ENCODE results near the gene GRB10. TPM values are rescaled to one million over a fixed set of nuclear protein-coding genes. Genes with fewer than 3 reads are reported as not detected.

GRB10 gene
- under 1 TPM; 0.20 TPM for total RNA-seq
- polyA plus RNA-seq = 0.49 TPM

DNA sequence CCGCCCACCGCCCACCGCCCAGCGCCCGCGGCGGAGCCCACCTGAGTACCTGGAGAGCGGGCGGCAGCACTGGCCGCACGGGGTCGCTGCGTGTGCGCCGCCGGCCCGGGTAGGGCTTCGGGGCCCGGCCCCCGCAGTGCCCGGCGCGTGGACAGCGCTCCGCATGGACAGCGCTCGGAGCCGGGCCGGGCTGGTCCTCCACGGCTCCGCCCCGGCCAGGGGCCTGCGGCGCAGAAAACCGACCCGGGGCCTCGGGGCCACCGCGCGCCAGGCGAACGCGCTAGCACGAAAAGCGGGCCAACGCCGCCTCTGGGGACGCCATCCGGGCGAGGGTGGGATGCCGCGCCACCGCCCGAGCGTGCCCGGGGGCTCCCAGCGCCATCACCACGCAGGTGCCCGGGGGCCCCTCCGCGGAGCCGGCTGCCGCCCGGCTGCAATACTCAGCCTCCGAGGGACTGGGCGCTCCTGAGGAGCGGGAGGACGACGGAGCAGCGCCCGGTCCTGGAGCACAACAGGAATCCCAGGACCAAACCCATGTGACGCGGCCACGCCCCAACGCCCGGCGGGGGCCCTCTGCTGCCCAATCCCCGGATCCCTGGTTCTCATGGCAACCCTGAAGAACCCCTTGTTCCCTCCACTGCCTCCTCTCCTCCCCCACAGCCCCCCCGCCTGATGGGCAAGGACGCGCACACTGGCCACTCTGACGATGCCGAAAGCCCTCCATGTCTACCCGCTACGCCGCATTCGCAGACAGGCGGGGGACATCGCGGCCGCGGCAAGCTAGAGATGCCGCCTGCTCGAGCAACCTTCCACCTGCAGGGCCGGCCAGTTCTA lies at the start of gene GRB10:
GRB10 (minus strand) TSS at position 522 of the 834 bp plus-strand sequence. CDS start 50,574 bp downstream, outside the sequence.
- H3K9me3 ChIP-seq (ENCODE audit: low read length) = no peaks in the 10 kb centered on the region
- no peak within 1 kb of the TSS for H3K4me3 ChIP-seq (ENCODE audit: low read length)
- CTCF ChIA-PET = no interaction called here
- POLR2A ChIA-PET = no interaction called here
- H3K36me3 ChIP-seq (ENCODE audit: insufficient read depth, low read length) = no peaks in the 10 kb centered on the region
- H3K27ac ChIP-seq (ENCODE audit: low read depth, low read length) = no peak within 1 kb of the TSS
- H3K27me3 ChIP-seq (ENCODE audit: insufficient read depth, low read length, poor library complexity, severe bottlenecking) = no peaks in the 10 kb centered on the region
- peaks cover 5 to 17% (median 8%) of the 10 kb centered on the region in 3 donors for H3K4me1 Mint-ChIP-seq
- H3K4me3 Mint-ChIP-seq = peak within 1 kb of the TSS in 5 of 7 donors; percentile 66 to 80 (median 74)
- H3K36me3 Mint-ChIP-seq = peaks cover 0 to 9% (median 1%) of the 10 kb centered on the region in 3 donors
- peak in 1 of 5 donors; percentile 26 for DNase-seq
- H3K4me1 ChIP-seq (ENCODE audit: insufficient read depth, low read length) = no peaks in the 10 kb centered on the region
- peaks cover 32 to 72% of the 10 kb centered on the region in 2 donors for H3K27me3 Mint-ChIP-seq
- H3K27ac Mint-ChIP-seq = peak within 1 kb of the TSS in 1 of 8 donors; percentile 34
- peaks cover 0 to 8% (median 4%) of the 10 kb centered on the region in 5 donors for H3K9me3 Mint-ChIP-seq

DNA sequence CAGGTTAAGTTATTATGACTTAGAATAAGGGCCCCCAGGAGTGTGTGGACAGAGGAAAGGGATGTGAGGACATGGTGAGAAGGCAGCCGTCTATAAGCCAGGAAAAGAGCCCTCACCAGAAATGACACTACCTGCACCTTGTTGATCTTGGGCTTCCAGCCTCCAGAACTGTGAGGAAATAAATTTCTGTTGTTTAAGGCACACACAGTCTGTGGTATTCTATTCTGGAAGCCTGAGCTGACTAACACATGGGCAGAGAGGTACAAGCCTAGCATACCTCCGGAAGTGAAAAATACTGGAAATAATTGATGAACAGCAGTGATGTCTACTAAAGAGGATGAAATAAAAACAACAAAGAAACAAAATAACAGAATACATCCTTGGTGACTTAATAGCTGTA lies 46.1 kb upstream of the GRB10 start:
- Mint-ChIP-seq H3K27ac (peak overlapping the region in 1 of 8 donors; percentile 5), H3K27me3 (peaks cover 5 to 27% of the 10 kb centered on the region in 2 donors), H3K4me1 (peaks cover 0 to 7% (median 0%) of the 10 kb centered on the region in 3 donors), H3K9me3 (peaks cover 0 to 2% (median 0%) of the 10 kb centered on the region in 5 donors), H3K36me3 (no peaks in the 10 kb centered on the region), H3K4me3 (no peak overlapping the region)
- no peaks in the 10 kb centered on the region for H3K4me1 ChIP-seq (ENCODE audit: insufficient read depth, low read length)
- H3K27me3 ChIP-seq (ENCODE audit: insufficient read depth, low read length, poor library complexity, severe bottlenecking) = no peaks in the 10 kb centered on the region
- no peaks in the 10 kb centered on the region for H3K36me3 ChIP-seq (ENCODE audit: insufficient read depth, low read length)
- H3K27ac ChIP-seq (ENCODE audit: low read depth, low read length) = no peak overlapping the region
- POLR2A ChIA-PET = no interaction called here
- no peak for DNase-seq
- no peak overlapping the region for H3K4me3 ChIP-seq (ENCODE audit: low read length)
- CTCF ChIA-PET = no interaction called here
- H3K9me3 ChIP-seq (ENCODE audit: low read length) = no peaks in the 10 kb centered on the region

DNA sequence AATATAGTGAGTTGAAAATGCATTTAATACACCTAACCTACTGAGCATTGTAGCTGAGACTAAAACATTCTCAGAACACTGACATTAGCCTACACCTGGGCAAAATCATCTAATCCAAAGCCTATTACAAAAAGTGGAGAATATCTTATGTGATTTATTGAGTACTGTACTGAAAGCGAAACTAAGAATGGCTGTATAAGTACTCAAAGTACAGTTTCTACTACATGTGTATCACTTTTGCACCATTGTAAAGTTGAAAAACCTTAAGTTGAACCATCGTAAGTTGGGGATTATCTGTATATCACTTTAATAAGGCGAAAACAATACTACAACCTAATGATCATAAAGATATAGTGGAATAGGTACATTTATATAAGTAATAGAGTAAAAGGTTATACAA lies 45.4 kb upstream of the GRB10 start:
- H3K9me3 ChIP-seq (ENCODE audit: low read length) = no peaks in the 10 kb centered on the region
- no peak for DNase-seq
- H3K27ac ChIP-seq (ENCODE audit: low read depth, low read length) = no peak overlapping the region
- ChIA-PET POLR2A (no interaction called here), CTCF (no interaction called here)
- H3K4me1 ChIP-seq (ENCODE audit: insufficient read depth, low read length) = no peaks in the 10 kb centered on the region
- H3K36me3 Mint-ChIP-seq = no peaks in the 10 kb centered on the region
- no peaks in the 10 kb centered on the region for H3K36me3 ChIP-seq (ENCODE audit: insufficient read depth, low read length)
- no peak overlapping the region for H3K4me3 Mint-ChIP-seq
- H3K4me1 Mint-ChIP-seq = peaks cover 0 to 7% (median 0%) of the 10 kb centered on the region in 3 donors
- H3K9me3 Mint-ChIP-seq = no peaks in the 10 kb centered on the region
- peaks cover 5 to 24% of the 10 kb centered on the region in 2 donors for H3K27me3 Mint-ChIP-seq
- no peak overlapping the region for H3K4me3 ChIP-seq (ENCODE audit: low read length)
- no peaks in the 10 kb centered on the region for H3K27me3 ChIP-seq (ENCODE audit: insufficient read depth, low read length, poor library complexity, severe bottlenecking)
- no peak overlapping the region for H3K27ac Mint-ChIP-seq

DNA sequence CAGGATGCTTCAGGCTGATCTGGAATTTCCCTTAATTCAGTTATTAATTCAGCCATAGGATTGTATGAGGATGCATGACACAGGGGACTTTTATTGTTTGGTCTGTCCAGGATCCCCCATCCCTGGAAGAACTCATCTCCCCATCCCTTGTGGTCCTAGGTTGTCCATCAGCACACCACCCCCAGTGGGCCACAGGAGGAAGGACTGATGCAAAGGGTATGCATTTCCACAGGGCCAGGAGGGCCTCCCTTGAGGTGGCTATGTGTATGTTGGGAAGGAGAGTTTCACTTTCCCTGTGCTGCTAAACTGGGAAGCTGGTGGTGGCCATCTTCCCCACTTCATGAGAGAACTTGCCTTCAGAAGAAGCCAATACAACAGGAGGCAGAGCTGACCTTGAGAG lies 44.6 kb upstream of the GRB10 start:
- Mint-ChIP-seq H3K36me3 (no peaks in the 10 kb centered on the region), H3K4me1 (peaks cover 0 to 7% (median 0%) of the 10 kb centered on the region in 3 donors), H3K9me3 (no peaks in the 10 kb centered on the region), H3K4me3 (no peak overlapping the region), H3K27ac (peak overlapping the region in 1 of 8 donors; percentile 4), H3K27me3 (peaks cover 5 to 23% of the 10 kb centered on the region in 2 donors)
- Histone ChIP-seq H3K4me3 (ENCODE audit: low read length) (no peak overlapping the region), H3K27me3 (ENCODE audit: insufficient read depth, low read length, poor library complexity, severe bottlenecking) (no peaks in the 10 kb centered on the region), H3K36me3 (ENCODE audit: insufficient read depth, low read length) (no peaks in the 10 kb centered on the region), H3K27ac (ENCODE audit: low read depth, low read length) (no peak overlapping the region), H3K9me3 (ENCODE audit: low read length) (no peaks in the 10 kb centered on the region), H3K4me1 (ENCODE audit: insufficient read depth, low read length) (no peaks in the 10 kb centered on the region)
- ChIA-PET POLR2A (no interaction called here), CTCF (no interaction called here)
- no peak for DNase-seq

- Mint-ChIP-seq H3K36me3 (no peaks in the 10 kb centered on the region), H3K9me3 (no peaks in the 10 kb centered on the region), H3K27ac (peak overlapping the region in 1 of 8 donors; percentile 4), H3K4me3 (no peak overlapping the region), H3K4me1 (peaks cover 0 to 7% (median 0%) of the 10 kb centered on the region in 3 donors), H3K27me3 (peaks cover 5 to 23% of the 10 kb centered on the region in 2 donors)
- Histone ChIP-seq H3K36me3 (ENCODE audit: insufficient read depth, low read length) (no peaks in the 10 kb centered on the region), H3K27me3 (ENCODE audit: insufficient read depth, low read length, poor library complexity, severe bottlenecking) (no peaks in the 10 kb centered on the region), H3K27ac (ENCODE audit: low read depth, low read length) (no peak overlapping the region), H3K4me3 (ENCODE audit: low read length) (no peak overlapping the region), H3K9me3 (ENCODE audit: low read length) (no peaks in the 10 kb centered on the region), H3K4me1 (ENCODE audit: insufficient read depth, low read length) (no peaks in the 10 kb centered on the region)
- no peak for DNase-seq
- CTCF ChIA-PET = no interaction called here
- POLR2A ChIA-PET = no interaction called here
Measured at GRCh38 chr7:50826371-50827172, 43.9 kb upstream of the GRB10 start.

- no peak overlapping the region for H3K4me3 ChIP-seq (ENCODE audit: low read length)
- no peak overlapping the region for H3K27ac Mint-ChIP-seq
- peaks cover 4 to 17% of the 10 kb centered on the region in 2 donors for H3K27me3 Mint-ChIP-seq
- ChIA-PET POLR2A (no interaction called here), CTCF (no interaction called here)
- no peaks in the 10 kb centered on the region for H3K27me3 ChIP-seq (ENCODE audit: insufficient read depth, low read length, poor library complexity, severe bottlenecking)
- H3K36me3 Mint-ChIP-seq = no peaks in the 10 kb centered on the region
- peaks cover 0 to 7% (median 0%) of the 10 kb centered on the region in 3 donors for H3K4me1 Mint-ChIP-seq
- H3K27ac ChIP-seq (ENCODE audit: low read depth, low read length) = no peak overlapping the region
- no peak for DNase-seq
- H3K36me3 ChIP-seq (ENCODE audit: insufficient read depth, low read length) = no peaks in the 10 kb centered on the region
- H3K9me3 Mint-ChIP-seq = no peaks in the 10 kb centered on the region
- no peaks in the 10 kb centered on the region for H3K4me1 ChIP-seq (ENCODE audit: insufficient read depth, low read length)
- no peak overlapping the region for H3K4me3 Mint-ChIP-seq
- H3K9me3 ChIP-seq (ENCODE audit: low read length) = no peaks in the 10 kb centered on the region
Measured at GRCh38 chr7:50825465-50825864, 42.8 kb upstream of the GRB10 start.

DNA sequence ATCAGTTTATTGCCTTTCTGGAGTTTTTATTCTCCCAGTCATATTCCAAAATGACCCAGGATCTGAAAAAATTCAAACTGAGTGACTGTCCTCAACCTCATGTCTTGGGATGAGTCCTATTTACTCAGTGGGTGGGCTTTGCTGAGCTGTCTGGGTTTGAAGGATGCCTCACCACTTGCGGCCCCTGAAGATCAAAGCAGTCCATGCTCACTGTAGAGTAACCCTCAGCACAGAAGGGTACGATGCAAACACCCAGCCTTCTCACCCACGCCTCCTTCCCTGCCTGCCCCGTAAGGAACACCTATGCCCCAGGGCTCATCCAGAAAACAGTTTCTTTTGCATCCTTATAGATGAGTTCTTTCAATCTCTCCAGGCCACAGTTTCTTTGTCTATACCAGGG lies 42.2 kb upstream of the GRB10 start:
- Mint-ChIP-seq H3K9me3 (no peaks in the 10 kb centered on the region), H3K27me3 (peaks cover 3 to 13% of the 10 kb centered on the region in 2 donors), H3K4me1 (peaks cover 0 to 7% (median 0%) of the 10 kb centered on the region in 3 donors), H3K4me3 (no peak overlapping the region), H3K36me3 (no peaks in the 10 kb centered on the region), H3K27ac (no peak overlapping the region)
- Histone ChIP-seq H3K36me3 (ENCODE audit: insufficient read depth, low read length) (no peaks in the 10 kb centered on the region), H3K4me3 (ENCODE audit: low read length) (no peak overlapping the region), H3K27me3 (ENCODE audit: insufficient read depth, low read length, poor library complexity, severe bottlenecking) (no peaks in the 10 kb centered on the region), H3K4me1 (ENCODE audit: insufficient read depth, low read length) (no peaks in the 10 kb centered on the region), H3K27ac (ENCODE audit: low read depth, low read length) (no peak overlapping the region), H3K9me3 (ENCODE audit: low read length) (no peaks in the 10 kb centered on the region)
- ChIA-PET POLR2A (no interaction called here), CTCF (no interaction called here)
- DNase-seq = no peak

DNA sequence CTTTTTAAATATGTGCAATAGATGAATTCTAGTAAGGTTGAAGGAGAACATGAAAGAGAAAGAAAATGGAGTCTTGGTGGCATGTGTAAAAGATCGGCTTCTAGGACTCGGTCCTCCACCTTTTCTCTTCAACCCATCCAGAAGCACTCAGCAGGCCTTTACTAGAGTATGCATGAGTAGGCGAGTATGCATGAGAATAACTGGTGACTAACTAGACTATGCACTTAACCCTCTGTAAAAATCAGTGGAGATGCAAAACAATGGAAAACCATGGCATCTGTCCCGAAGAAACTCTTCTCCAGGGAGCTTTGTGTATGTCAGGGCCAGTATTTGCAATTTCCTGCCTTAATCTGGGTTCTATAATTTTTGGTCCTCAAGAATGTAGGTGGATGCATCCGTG lies 40.0 kb upstream of the GRB10 start:
- Mint-ChIP-seq H3K9me3 (peaks cover 0 to 2% (median 0%) of the 10 kb centered on the region in 5 donors), H3K4me1 (peaks cover 0 to 7% (median 0%) of the 10 kb centered on the region in 3 donors), H3K36me3 (no peaks in the 10 kb centered on the region), H3K4me3 (no peak overlapping the region), H3K27ac (no peak overlapping the region), H3K27me3 (peaks cover 0 to 6% of the 10 kb centered on the region in 2 donors)
- Histone ChIP-seq H3K4me3 (ENCODE audit: low read length) (no peak overlapping the region), H3K27me3 (ENCODE audit: insufficient read depth, low read length, poor library complexity, severe bottlenecking) (no peaks in the 10 kb centered on the region), H3K4me1 (ENCODE audit: insufficient read depth, low read length) (no peaks in the 10 kb centered on the region), H3K36me3 (ENCODE audit: insufficient read depth, low read length) (no peaks in the 10 kb centered on the region), H3K9me3 (ENCODE audit: low read length) (no peaks in the 10 kb centered on the region), H3K27ac (ENCODE audit: low read depth, low read length) (no peak overlapping the region)
- ChIA-PET POLR2A (no interaction called here), CTCF (no interaction called here)
- DNase-seq = no peak

Measured in CD8-positive, alpha-beta memory T cell (primary cell).